ENCODE results near the gene SGCE.

SGCE gene

DNA sequence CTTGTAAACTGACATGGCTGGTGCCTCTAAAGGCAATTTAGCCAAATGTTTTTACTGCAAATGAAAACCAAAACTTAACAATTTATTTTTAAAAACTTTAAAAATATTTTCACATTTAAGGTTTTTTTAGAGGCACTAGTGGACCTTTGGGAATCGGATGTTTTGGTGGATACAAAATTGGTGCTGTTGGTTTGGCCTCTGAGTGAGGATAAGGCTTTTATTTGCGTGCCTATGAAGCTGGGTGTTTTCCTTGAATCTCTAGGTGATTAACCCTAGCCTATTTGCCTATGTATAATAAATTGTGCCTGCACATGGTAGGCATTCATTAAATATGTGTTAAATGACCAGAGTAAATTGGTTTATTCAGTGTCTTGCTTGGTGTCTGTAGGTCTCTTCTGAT, 2.9 kb upstream of the SGCE start:
- no peak for DNase-seq

DNA sequence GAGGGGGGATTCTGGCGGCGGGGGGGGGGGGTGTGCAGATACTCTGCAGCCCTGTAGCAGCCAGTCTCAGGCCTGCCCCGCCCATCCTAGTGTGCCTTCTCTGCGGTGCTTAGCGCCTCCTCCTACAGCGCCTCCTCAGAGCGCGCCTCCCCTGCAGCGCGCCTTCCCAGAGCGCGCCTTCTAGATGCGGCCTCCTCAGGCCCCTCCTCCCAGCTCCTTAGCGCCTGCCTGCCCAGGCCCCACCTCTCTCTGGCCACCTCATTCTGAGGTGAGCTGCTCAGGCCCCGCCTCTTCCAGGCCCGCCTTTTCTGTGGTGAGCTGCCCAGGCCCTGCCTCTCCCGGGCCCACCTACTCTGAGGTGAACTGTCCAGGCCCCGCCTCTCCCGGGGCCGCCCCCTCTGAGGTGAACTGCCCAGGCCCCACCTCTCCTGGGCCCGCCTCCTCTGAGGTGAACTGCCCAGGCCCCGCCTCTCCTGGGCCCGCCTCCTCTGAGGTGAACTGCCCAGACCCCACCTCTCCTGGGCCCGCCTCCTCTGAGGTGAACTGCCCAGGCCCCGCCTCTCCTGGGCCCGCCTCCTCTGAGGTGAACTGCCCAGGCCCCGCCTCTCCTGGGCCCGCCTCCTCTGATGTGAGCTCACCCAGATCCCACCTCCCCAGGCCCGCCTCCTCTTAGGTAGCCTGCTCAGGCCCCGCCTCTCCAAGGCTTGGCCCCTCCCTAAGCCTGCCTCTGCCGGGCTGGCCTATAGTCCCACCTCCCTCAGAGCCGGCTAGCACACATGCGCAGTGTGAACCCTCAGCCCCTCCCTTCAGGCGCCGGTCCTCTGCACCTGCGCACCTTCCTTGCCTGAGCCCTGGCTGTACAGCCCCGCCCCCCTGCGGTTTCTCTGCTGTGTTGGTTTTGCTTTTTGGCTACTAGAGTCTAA, 2.1 kb upstream of the SGCE start:
- DNase-seq, result peak; percentile 89

- DNase-seq, result peak; percentile 50
These were observed 1.2 kb upstream of the SGCE start for GRCh38 chr7:94656925-94657731.

- no peak for DNase-seq
These were observed 658 bp upstream of the SGCE start for GRCh38 chr7:94656658-94656924.

DNA sequence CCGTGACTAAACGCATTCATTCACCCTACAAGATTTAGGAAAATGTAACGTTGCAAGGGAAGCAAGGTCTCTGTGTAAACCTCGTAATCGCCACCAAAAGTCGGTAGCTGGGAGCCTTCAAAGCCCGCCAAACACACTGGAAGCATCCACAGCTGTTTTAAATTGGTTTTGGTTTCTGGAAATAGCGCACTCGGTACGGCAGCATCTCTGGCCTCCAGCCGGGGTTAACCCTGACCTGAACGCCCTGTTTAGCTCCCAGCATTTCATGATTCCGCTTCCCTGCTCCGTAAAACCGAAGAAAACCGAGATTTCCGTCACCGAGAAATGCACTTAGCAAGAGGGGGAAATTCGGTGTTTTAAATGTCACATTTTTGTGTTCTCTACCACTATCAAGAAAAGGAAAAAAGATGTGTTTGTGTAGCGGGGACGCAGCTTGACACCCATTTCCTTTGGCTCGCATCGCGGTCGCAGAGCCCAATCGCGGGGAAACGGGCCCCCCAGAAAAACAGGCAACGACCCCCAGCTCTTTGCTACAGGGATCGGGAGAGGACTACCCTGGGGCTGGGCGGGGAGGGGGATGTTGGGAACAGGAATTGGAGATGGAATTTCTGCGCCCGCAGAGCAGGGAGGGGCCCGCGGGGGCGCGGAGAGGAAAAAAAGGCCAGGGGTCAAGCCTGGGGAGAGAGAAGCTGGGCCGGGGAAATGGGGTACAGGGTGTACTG, 646 bp downstream of the SGCE start:
- DNase-seq, result peak; percentile 66

DNA sequence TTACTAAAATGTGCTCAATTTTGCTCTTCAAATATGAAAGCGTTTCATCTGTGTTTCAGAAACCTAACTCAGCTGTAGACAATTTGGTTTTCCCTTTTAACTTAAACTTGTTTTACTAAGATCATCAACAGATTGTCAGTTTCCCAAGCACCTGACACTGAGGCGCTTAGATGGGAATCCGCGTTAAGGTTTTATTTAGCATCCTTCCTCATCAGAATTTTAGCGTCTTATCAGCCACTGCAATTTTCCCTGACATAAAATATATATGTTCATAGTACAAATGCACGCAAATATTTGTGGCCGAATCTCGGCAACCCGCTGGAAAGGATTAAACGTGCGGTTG, 1.2 kb downstream of the SGCE start:
- no peak for DNase-seq

GRCh38 chr7:94650147-94651051, 5.5 kb downstream of the SGCE start:
- no peak for DNase-seq

- peak; percentile 6 for DNase-seq
These were observed 6.5 kb downstream of the SGCE start for GRCh38 chr7:94649450-94649849.

DNA sequence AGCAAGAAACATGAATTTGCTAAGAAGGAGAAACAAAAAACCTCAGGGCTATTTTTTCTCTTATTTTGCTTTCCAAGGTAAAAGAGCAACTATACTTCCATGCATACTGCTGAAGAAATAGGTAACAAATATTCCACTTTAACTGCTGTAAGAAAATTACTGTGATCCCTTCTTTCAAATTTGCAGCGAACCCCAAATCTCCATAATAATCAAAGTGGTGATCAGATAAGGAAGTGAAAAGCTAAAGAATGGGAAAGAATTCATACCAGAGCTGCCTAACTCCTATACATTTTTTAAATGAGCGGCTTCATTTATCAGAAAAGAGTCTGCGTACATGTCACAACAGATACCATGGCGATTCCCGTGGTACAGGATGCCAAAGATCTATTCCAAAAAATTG, 7.2 kb downstream of the SGCE start:
- DNase-seq, result no peak

- no peak for DNase-seq
These were observed 8.6 kb downstream of the SGCE start for GRCh38 chr7:94647295-94647694.

- peak; percentile 8 for DNase-seq
These were observed 12.0 kb downstream of the SGCE start for GRCh38 chr7:94643771-94644545.

DNA sequence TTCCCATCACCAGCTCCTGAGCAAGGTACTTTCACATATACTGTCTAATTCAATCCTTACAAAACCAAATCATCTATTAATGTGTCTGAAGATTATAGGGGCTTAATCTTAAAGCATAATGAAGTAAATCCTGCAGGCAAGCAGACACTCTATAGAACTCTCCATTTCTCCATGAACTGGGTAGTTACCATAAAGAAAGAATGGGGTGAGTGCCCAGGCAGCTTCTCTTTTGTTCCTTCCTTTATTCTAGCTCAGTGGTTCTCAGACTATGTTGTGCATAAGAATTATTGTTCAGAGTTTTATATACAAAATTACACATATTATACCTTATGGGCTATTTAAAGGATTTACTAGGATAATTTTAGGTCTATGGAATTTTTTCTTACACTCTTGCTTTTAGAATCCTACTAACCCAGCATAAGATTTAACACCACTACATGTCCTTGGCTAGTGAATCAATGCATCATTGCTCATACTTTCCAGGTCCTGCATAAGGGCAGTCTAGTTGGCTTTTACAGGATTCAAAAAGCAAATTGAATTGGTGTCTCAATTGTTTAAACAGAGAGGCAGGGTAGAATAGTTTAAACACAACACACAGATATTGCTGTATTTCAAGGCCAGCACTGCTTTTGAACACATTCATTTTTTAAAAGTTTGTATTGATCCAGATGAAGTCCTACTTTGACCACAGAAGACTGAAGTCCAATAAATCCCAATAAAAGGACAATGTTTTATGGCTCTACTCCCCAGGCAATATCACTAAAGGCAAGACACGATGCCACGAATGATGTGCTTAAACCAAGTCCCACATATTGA, 12.9 kb downstream of the SGCE start:
- no peak for DNase-seq

GRCh38 chr7:94639384-94639783, 16.5 kb downstream of the SGCE start:
- DNase-seq, result no peak

- no peak for DNase-seq
These were observed 20.2 kb downstream of the SGCE start for GRCh38 chr7:94635687-94636086.

DNA sequence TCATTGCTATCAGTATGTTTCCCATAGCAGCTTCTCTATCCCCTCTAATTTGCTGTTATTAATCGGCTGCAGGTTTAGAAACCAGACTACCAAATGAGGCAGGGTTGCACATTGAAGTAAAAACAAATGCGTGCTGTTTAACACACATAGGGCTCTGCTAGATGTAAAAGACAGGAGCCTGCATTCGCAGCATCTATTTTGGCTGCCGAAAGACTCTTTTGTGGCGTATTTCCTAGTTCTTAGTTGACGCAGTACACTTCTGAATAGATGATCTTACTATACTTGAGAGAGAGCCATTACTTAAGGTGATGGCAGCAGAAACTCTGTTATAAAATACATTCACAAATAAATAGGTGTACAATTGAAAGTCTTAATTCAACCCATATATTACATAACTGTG, 21.4 kb downstream of the SGCE start:
- no peak for DNase-seq

DNA sequence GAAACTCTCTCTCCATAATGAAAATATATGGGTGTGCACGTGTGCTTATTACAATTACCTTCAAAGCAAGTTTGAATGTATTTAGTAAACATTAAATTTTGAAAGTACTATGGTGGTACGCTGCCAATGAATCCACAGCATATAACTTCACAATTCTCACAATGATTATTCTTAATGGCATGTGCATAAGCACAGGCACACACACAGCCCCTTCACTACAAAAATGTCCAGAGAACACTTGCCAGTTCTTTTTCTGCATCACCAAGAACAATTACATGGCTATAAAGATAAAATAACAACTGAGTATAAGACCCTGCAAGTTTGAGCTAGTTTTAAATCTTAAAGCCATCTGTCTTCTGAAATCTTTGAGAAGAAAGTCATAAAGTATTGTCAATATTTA, 22.2 kb downstream of the SGCE start:
- no peak for DNase-seq

DNA sequence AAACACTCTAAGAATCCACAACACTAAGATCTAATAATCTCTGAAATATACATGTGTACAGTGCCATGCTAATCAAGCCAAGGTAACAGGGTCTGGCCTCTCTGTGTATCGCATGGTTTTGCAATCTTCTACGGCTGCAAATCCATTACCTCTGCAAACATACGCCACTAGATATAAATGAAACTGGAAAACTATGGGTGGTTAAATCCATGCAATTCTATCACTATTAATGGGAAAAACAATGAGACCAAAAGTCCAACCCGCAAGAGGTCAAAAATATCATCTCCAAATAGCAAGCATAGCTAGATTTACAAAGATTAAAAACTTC, 23.0 kb downstream of the SGCE start:
- no peak for DNase-seq

- DNase-seq, result peak; percentile 96
These were observed 23.5 kb downstream of the SGCE start for GRCh38 chr7:94632338-94633013.

DNA sequence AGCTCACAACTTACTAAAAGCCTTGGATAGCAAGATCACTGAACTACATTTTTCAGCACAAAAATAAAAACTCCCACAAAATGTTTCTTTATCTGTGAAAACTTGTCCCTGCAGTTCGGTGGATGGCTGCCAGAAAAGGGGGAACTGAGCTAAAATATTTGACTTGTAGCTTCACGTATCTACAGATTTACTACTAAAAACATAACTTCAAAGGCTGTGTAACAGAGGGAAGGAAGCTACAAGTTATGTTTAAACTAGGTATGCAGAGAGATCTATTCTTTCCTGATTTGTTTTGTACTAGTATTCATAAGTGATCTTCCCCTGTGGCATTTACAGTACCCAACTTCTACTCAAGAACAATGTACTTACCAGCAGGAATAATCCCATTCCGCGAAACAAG, 25.1 kb downstream of the SGCE start:
- peak; percentile 8 for DNase-seq

- DNase-seq, result no peak
These were observed 32.1 kb downstream of the SGCE start for GRCh38 chr7:94623820-94624219.

Measured in fibroblast of skin of back (primary cell).